GM12878 (cell line): ENCODE measurements around the gene DPH1. TPM values are rescaled to one million over a fixed set of nuclear protein-coding genes. Genes with fewer than 3 reads are reported as not detected.
A peak's percentile ranks its signal among the peaks of the same experiment; 100 is the strongest.

ENCODE experiments used
- CBFB ChIP-seq: IDR thresholded peaks from 2 replicates; pipeline ENCODE4 v1.6.1; 2016; ENCODE audit warnings: antibody characterized with exemption, low read depth
- CEBPZ ChIP-seq: fragments of 150-350 bp; IDR thresholded peaks from 2 replicates; pipeline ENCODE4 v1.6.1; 2016; ENCODE audit warnings: low read depth, low read length
- CHD1 ChIP-seq: IDR thresholded peaks from 2 replicates; pipeline ENCODE4 v1.6.1; 2012; ENCODE audit warnings: low read depth, low read length, improper control_type of control experiment
- EED ChIP-seq: sonication (generic); IDR thresholded peaks from 2 replicates; pipeline ENCODE4 v1.6.1; 2016; ENCODE audit warnings: antibody characterized with exemption, low read depth
- EP300 ChIP-seq, 2 experiments: fragments of 150-350 bp in 1 of 2; IDR thresholded peaks; 2 replicates each; pipeline ENCODE4 v1.6.1; 2011 to 2012; ENCODE audit warnings: low read depth in 2 of 2, low read length in 2 of 2, borderline replicate concordance in 1 of 2, improper control_type of control experiment in 1 of 2, inconsistent platforms in 1 of 2; ENCODE audit not compliant: control insufficient read depth in 1 of 2
- ETV6 ChIP-seq, 2 experiments: fragments of 450-650 bp in 1 of 2; IDR thresholded peaks in 1 of 2; conservative IDR thresholded peaks in 1 of 2; 2 replicates each; pipeline ENCODE4 v1.6.1; 2014; ENCODE audit warnings: antibody characterized with exemption in 1 of 2, borderline replicate concordance in 1 of 2, low read depth in 1 of 2, mild to moderate bottlenecking in 1 of 2, moderate library complexity in 1 of 2
- EZH2 ChIP-seq: IDR thresholded peaks from 2 replicates; pipeline ENCODE4 v1.6.1; 2012; ENCODE audit warnings: low read depth, mild to moderate bottlenecking, control low read depth, inconsistent platforms, low read length, borderline replicate concordance; ENCODE audit not compliant: control insufficient read depth
- POLR2AphosphoS2 ChIP-seq: IDR thresholded peaks from 2 replicates; pipeline ENCODE4 v1.6.1; 2011; ENCODE audit warnings: low read depth, mild to moderate bottlenecking, low read length, improper control_type of control experiment, moderate library complexity
- RAD51 ChIP-seq: fragments of 450-650 bp; IDR thresholded peaks from 2 replicates; pipeline ENCODE4 v1.6.1; 2016; ENCODE audit warnings: moderate library complexity, mild to moderate bottlenecking, inconsistent platforms
- RCOR1 ChIP-seq: conservative IDR thresholded peaks from 2 replicates; pipeline ENCODE4 v1.6.1; 2012; ENCODE audit warnings: low read depth, low read length, improper control_type of control experiment
- SMAD5 ChIP-seq: IDR thresholded peaks from 2 replicates; pipeline ENCODE4 v1.6.1; 2016; ENCODE audit warnings: antibody characterized with exemption, low read depth
- SP1 ChIP-seq: IDR thresholded peaks from one replicate; pipeline ENCODE4 v1.6.1; 2011; ENCODE audit warnings: low read depth, low read length
- TBL1XR1 ChIP-seq: IDR thresholded peaks from 2 replicates; pipeline ENCODE4 v1.6.1; 2012; ENCODE audit warnings: low read depth, low read length, improper control_type of control experiment
- YBX1 ChIP-seq: fragments of 450-650 bp; IDR thresholded peaks from 2 replicates; pipeline ENCODE4 v1.6.1; 2016; ENCODE audit warnings: antibody characterized with exemption
- ZBED1 ChIP-seq: IDR thresholded peaks from 2 replicates; pipeline ENCODE4 v1.6.1; 2016; ENCODE audit warnings: borderline replicate concordance
- ZNF217 ChIP-seq: fragments of 450-650 bp; IDR thresholded peaks from 2 replicates; pipeline ENCODE4 v1.6.1; 2017; ENCODE audit warnings: antibody characterized with exemption, mild to moderate bottlenecking
- polyA plus RNA-seq, 11 experiments: library from polyadenylated mRNA; depleted of rRNA in 4 of 11; unstranded in 6 of 11; stranded (reverse) in 5 of 11; fragments of >200 nt; fragmentation: Nextera tagmentation in 4 of 11; fragmentation: Illumina TruSeq in 1 of 11; extraction: Ambion mirVana in 4 of 11; extraction: Trizol in 1 of 11; gene quantifications; 1 replicate in 1 of 11; 2 replicates in 10 of 11; pipeline versions ENCODE4 v1.2.1 to v1.2.3, GENCODE V29; 2011 to 2016; ENCODE audit warnings: inconsistent platforms in 2 of 11, missing spikeins in 2 of 11, low read depth in 1 of 11
- total RNA-seq, 4 experiments: library from RNA; depleted of rRNA in 3 of 4; stranded (reverse); fragments of >200 nt in 3 of 4; fragmentation: Illumina TruSeq in 1 of 4; extraction: Trizol in 1 of 4; gene quantifications; 2 replicates each; pipeline versions ENCODE4 v1.2.1 to v1.2.3, GENCODE V29; 2013 to 2021
- TF ChIP-seq, protein P1 (sequence below): IDR thresholded peaks from 2 replicates; pipeline ENCODE4 v1.6.1; 2011; ENCODE audit warnings: low read depth, mild to moderate bottlenecking, low read length, moderate library complexity, borderline replicate concordance; ENCODE audit errors: extremely low read depth
- TF ChIP-seq, protein P2 (sequence below): IDR thresholded peaks from 2 replicates; pipeline ENCODE4 v1.6.1; 2011; ENCODE audit warnings: borderline replicate concordance, low read depth, mild to moderate bottlenecking, moderate library complexity, low read length; ENCODE audit not compliant: insufficient read depth, poor library complexity, severe bottlenecking
- TF ChIP-seq, protein P3 (sequence below): fragments of 450-650 bp; formaldehyde crosslinking; IDR thresholded peaks from 2 replicates; pipeline ENCODE4 v1.4.0; 2022; ENCODE audit warnings: mild to moderate bottlenecking, moderate library complexity

Gene DPH1
- total and polyA plus RNA-seq, 10 of the 15 experiments (the other 5 are each of a cell fraction or from before 2014, with no cell fraction given) = 0.29 to 33.6 (median 20.2) TPM

DNA sequence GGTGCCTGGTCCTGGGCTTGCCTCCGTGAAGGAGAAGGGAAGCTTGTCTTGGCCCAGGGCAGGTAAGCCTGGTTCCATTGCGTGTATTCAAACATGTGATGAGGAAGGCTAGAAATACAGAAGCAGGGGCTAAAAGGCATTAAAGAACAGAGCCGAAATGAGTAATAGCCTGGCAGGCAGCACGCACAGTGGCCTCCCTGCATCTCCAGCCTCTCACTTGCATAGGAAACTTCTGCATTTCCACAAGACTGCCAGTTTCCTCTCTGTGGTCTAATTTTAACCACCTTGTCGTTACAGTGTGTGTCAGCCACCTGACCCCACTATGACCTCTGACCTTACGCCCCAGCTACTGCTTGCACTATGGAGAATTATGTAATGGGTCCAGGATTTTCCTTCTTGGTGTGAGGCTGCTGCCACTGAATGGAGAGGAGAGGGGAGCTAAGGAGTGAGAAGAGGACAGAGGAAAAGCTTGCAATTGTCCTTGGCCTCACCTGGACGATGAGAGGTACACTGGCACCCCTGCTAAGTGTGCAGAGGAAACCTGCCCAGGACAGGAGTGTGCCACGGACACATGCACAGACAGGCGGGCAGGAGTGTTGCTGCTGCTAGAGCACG is 57.8 kb downstream of the DPH1 start (continued):
- TF ChIP-seq TBL1XR1 = peak; percentile 99
- TF ChIP-seq POLR2AphosphoS2 = no peak
- TF ChIP-seq SP1 = peak; percentile 90
- no peak for TF ChIP-seq SMAD5
- no peak for TF ChIP-seq EZH2
- peak; percentile 99 for TF ChIP-seq EP300 (IDR thresholded peaks at IDR 0.05; ENCODE audit: borderline replicate concordance in 1 of 2, control insufficient read depth in 1 of 2, low read depth in 2 of 2, low read length in 2 of 2)
- TF ChIP-seq RAD51 = peak; percentile 67
- TF ChIP-seq, protein P1, sequence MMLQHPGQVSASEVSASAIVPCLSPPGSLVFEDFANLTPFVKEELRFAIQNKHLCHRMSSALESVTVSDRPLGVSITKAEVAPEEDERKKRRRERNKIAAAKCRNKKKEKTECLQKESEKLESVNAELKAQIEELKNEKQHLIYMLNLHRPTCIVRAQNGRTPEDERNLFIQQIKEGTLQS = no peak
- TF ChIP-seq ZBED1 = peak; percentile 98
- peak; percentile 99 for TF ChIP-seq EED
- TF ChIP-seq, protein P2, sequence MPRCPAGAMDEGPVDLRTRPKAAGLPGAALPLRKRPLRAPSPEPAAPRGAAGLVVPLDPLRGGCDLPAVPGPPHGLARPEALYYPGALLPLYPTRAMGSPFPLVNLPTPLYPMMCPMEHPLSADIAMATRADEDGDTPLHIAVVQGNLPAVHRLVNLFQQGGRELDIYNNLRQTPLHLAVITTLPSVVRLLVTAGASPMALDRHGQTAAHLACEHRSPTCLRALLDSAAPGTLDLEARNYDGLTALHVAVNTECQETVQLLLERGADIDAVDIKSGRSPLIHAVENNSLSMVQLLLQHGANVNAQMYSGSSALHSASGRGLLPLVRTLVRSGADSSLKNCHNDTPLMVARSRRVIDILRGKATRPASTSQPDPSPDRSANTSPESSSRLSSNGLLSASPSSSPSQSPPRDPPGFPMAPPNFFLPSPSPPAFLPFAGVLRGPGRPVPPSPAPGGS = peak; percentile 98
- TF ChIP-seq, protein P3, sequence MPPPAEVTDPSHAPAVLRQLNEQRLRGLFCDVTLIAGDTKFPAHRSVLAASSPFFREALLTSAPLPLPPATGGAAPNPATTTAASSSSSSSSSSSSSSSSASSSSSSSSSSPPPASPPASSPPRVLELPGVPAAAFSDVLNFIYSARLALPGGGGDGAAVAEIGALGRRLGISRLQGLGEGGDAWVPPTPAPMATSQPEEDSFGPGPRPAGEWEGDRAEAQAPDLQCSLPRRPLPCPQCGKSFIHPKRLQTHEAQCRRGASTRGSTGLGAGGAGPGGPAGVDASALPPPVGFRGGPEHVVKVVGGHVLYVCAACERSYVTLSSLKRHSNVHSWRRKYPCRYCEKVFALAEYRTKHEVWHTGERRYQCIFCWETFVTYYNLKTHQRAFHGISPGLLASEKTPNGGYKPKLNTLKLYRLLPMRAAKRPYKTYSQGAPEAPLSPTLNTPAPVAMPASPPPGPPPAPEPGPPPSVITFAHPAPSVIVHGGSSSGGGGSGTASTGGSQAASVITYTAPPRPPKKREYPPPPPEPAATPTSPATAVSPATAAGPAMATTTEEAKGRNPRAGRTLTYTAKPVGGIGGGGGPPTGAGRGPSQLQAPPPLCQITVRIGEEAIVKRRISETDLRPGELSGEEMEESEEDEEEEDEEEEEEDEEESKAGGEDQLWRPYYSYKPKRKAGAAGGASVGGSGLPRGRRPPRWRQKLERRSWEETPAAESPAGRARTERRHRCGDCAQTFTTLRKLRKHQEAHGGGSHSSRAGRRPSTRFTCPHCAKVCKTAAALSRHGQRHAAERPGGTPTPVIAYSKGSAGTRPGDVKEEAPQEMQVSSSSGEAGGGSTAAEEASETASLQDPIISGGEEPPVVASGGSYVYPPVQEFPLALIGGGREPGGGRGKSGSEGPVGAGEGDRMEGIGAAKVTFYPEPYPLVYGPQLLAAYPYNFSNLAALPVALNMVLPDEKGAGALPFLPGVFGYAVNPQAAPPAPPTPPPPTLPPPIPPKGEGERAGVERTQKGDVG = no peak
- TF ChIP-seq CBFB = peak; percentile 95
- TF ChIP-seq CEBPZ = no peak
- TF ChIP-seq ZNF217 = 0 out of 2 replicates have a peak, but pooled peaks have one; percentile 13
- TF ChIP-seq RCOR1 = no peak
- TF ChIP-seq YBX1 = no peak
- TF ChIP-seq CHD1 = 0 out of 2 replicates have a peak, but pooled peaks have one; percentile 62
- peak in 1 of 2 experiments; percentile 98; a peak in 2 of 4 replicates for TF ChIP-seq ETV6 (conservative IDR thresholded peaks at IDR 0.05 in 1 of 2, IDR thresholded peaks at IDR 0.05 in 1 of 2; ENCODE audit: borderline replicate concordance in 1 of 2, low read depth in 1 of 2)
